VCaP (cell line): ENCODE results near the gene DLG2.

Experiments
- H3K27ac ChIP-seq: fragments of 450-650 bp; 2 replicates; pipeline ENCODE4 v1.5.1; 2017
- CTCF ChIP-seq: fragments of 450-650 bp; conservative IDR thresholded peaks from 2 replicates; pipeline ENCODE4 v1.5.1; 2017; ENCODE audit warnings: mild to moderate bottlenecking, moderate library complexity

Gene DLG2

GRCh38 chr11:83715927-83716535 is 1911.1 kb downstream of the DLG2 start:
- peak overlapping the region; percentile 49 for H3K27ac ChIP-seq
- no peak for TF ChIP-seq CTCF

- TF ChIP-seq CTCF = no peak
- H3K27ac ChIP-seq = no peak overlapping the region
These were observed 1913.4 kb downstream of the DLG2 start for GRCh38 chr11:83713708-83714107.

- no peak overlapping the region for H3K27ac ChIP-seq
- no peak; the same call in 1 of the 2 replicates for TF ChIP-seq CTCF
These were observed 1916.0 kb downstream of the DLG2 start for GRCh38 chr11:83711106-83711527.

- no peak for TF ChIP-seq CTCF
- H3K27ac ChIP-seq = no peak overlapping the region
These were observed 1917.7 kb downstream of the DLG2 start for GRCh38 chr11:83709434-83709833.

- no peak overlapping the region for H3K27ac ChIP-seq
- no peak for TF ChIP-seq CTCF
These were observed 1920.6 kb downstream of the DLG2 start for GRCh38 chr11:83706566-83706965.

GRCh38 chr11:83702796-83703195 is 1924.3 kb downstream of the DLG2 start:
- TF ChIP-seq CTCF = no peak
- no peak overlapping the region for H3K27ac ChIP-seq

- H3K27ac ChIP-seq = no peak overlapping the region
- TF ChIP-seq CTCF = no peak
These were observed 1929.6 kb downstream of the DLG2 start for GRCh38 chr11:83697518-83697917.
